ENCODE results near the gene EBPL.
"Not testable (repeated sequence)": the region's sequence is repeated elsewhere in the genome, so short reads cannot be mapped to it uniquely, and the experiment has no call there.

EBPL gene

GRCh38 chr13:49690995-49691784, at the start of gene EBPL:
TSS of gene EBPL (minus strand) at chr13:49691486. CDS start at chr13:49691424, 62 bp downstream.
- DNase-seq = peak; percentile 92

- DNase-seq = no peak
These were observed 49.6 kb upstream of the EBPL start for GRCh38 chr13:49740870-49741269.

- no peak for DNase-seq
These were observed 48.4 kb upstream of the EBPL start for GRCh38 chr13:49739498-49740187.

GRCh38 chr13:49733181-49733951, 42.1 kb upstream of the EBPL start:
- DNase-seq = no peak

- peak; percentile 82 for DNase-seq
These were observed 40.5 kb upstream of the EBPL start for GRCh38 chr13:49731766-49732165.

- no peak for DNase-seq
These were observed 25.3 kb upstream of the EBPL start for GRCh38 chr13:49716615-49717014.

GRCh38 chr13:49714757-49715156, 23.5 kb upstream of the EBPL start:
- DNase-seq = no peak

- DNase-seq = peak; percentile 14
These were observed 20.1 kb upstream of the EBPL start for GRCh38 chr13:49711218-49711863.

- DNase-seq = not testable (repeated sequence)
These were observed 13.0 kb upstream of the EBPL start for GRCh38 chr13:49704264-49704663.

GRCh38 chr13:49701491-49701890, 10.2 kb upstream of the EBPL start:
- no peak for DNase-seq

GRCh38 chr13:49697468-49697867, 6.2 kb upstream of the EBPL start:
- DNase-seq = no peak

GRCh38 chr13:49694446-49694845, 3.2 kb upstream of the EBPL start:
- no peak for DNase-seq

GRCh38 chr13:49693877-49694276, 2.6 kb upstream of the EBPL start:
- no peak for DNase-seq

GRCh38 chr13:49693191-49693733, 2.0 kb upstream of the EBPL start:
- peak; percentile 59 for DNase-seq

GRCh38 chr13:49690133-49690994, 922 bp downstream of the EBPL start:
- DNase-seq = peak; percentile 48

- DNase-seq = no peak
These were observed 7.8 kb downstream of the EBPL start for GRCh38 chr13:49683489-49683888.

- peak; percentile 58 for DNase-seq
These were observed 9.3 kb downstream of the EBPL start for GRCh38 chr13:49681842-49682435.

- DNase-seq = no peak
These were observed 12.0 kb downstream of the EBPL start for GRCh38 chr13:49679246-49679645.

- DNase-seq = no peak
These were observed 12.9 kb downstream of the EBPL start for GRCh38 chr13:49678191-49678914.

- no peak for DNase-seq
These were observed 14.5 kb downstream of the EBPL start for GRCh38 chr13:49676581-49677298.
